Renal cortex interstitium (tissue), 11 donors: ENCODE data around the gene DGKH. TPM values are rescaled to one million over a fixed set of nuclear protein-coding genes. Genes with fewer than 3 reads are reported as not detected.

ENCODE experiments used
- DNase-seq, 11 donors: peaks; one replicate each; pipeline ENCODE4 v3.0.0-alpha.2; 2013; ENCODE audit warnings: low read depth in 9 of 11, low spot score in 4 of 11; ENCODE audit errors: extremely low read depth in 1 of 11
- polyA plus RNA-seq, 3 donors: library from polyadenylated mRNA; unstranded; fragments of 120-200 nt; gene quantifications; one replicate each; pipeline ENCODE4 v1.2.1, GENCODE V29; 2013; ENCODE audit not compliant: insufficient read length in 3 of 3

DGKH gene
- polyA plus RNA-seq, 3 donors: 7.6 to 9.4 (median 8.5) TPM

GRCh38 chr13:42279986-42280385 is 231.5 kb downstream of the DGKH start:
- no peak for DNase-seq

GRCh38 chr13:42280537-42280936 is 232.1 kb downstream of the DGKH start:
- DNase-seq: no peak

- no peak for DNase-seq
These were observed 235.1 kb downstream of the DGKH start for GRCh38 chr13:42283574-42283973.

GRCh38 chr13:42284068-42284467 is 235.6 kb downstream of the DGKH start:
- DNase-seq: no peak

Other genes starting within 250 kb of the DGKH start
- 10 to 100 TPM; 19.5 to 21.6 (median 20.2) TPM for gene VWA8, start 87.5 kb upstream of the DGKH start, polyA plus RNA-seq
- 10 to 100 TPM; 33.7 to 41.1 (median 40.7) TPM for gene AKAP11, start 223.5 kb downstream of the DGKH start, polyA plus RNA-seq